GM19193 (cell line): ENCODE measurements around the gene DLAT.

Source experiments
- POLR2A ChIP-seq: IDR thresholded peaks from 4 replicates; pipeline ENCODE4 v1.6.1; 2011; ENCODE audit not compliant: insufficient read depth, insufficient read length; ENCODE audit errors: extremely low read depth

DLAT gene

DNA sequence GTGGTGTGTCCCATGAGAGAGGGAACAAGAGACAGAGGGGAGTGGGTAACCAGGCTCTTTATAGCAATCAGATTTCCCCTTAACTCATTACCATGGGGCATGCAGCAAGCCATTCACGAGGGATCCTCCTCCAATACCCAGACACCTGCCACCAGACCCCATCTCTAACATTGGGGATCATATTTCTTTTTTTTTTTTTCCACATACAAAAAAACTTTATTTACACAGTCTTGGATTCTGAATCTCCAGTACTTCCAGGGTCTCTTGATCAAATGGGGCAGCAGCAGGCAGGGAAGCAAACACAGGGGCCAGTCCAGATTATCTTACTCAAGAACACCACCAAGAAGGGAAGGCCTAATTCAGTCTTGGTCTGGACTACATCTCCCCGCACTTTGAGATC lies 4.3 kb downstream of the DLAT start:
- no peak for TF ChIP-seq POLR2A

- TF ChIP-seq POLR2A, result no peak
Observed at GRCh38 chr11:112033902-112034301, 8.7 kb downstream of the DLAT start.

DNA sequence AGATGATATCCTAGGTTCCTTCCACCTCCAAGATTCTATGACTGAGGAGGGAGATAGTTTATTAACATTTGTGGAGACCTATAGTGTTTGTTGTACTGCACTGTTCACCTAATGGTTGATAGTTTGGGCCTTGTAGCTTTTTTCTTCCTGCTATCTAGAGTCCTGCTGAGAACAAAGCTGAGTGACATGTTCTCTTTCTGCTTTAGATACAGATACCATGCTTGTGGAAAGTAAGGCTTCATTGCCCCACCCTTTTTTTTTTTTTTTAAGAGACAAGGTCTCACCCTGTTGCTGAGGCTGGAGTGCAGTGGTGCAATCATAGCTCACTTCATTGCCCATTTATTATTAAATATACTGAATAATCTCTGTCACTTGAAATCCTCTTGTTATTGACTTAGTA lies 12.3 kb downstream of the DLAT start:
- no peak for TF ChIP-seq POLR2A

DNA sequence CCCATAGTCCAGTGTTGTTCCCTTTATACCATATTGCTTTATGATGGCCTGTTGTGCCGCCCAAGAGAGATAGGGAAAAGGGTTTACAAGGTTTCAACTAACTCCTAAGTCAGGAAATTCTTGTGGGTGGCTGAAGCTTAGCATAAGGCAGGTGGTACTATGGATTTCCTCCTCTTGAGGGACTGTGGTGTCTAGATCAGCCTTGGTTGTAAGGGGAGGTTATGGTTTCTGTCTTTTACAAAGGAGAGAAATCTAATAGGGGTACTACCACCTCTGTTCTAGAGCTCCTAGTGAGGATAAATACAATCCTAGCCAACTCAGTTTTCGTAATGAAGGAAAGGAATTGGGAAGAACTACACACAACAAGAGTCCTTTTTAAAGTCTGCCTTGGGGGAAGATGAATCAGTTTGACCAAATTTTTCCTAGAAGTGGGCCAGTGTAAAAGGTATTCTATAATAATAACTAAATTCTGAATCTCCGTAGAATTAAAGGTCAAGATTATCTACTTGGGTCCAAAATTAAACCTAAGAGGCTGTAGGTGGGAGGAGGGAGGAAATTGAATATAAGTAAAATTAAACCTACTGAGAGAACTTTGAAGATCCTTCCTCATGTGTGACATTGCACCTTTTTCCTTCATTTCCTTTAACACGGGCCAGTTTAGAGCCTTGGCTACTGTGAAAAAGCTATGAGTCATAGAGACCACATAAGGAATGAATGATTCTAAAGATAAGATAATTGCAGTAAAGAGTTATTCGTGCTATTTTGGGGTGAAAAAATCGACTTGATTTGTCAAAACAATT lies 17.2 kb downstream of the DLAT start:
- TF ChIP-seq POLR2A, result no peak

- no peak for TF ChIP-seq POLR2A
Observed at GRCh38 chr11:112042961-112043304, 17.7 kb downstream of the DLAT start.

- no peak for TF ChIP-seq POLR2A
Observed at GRCh38 chr11:112044961-112045360, 19.8 kb downstream of the DLAT start.

DNA sequence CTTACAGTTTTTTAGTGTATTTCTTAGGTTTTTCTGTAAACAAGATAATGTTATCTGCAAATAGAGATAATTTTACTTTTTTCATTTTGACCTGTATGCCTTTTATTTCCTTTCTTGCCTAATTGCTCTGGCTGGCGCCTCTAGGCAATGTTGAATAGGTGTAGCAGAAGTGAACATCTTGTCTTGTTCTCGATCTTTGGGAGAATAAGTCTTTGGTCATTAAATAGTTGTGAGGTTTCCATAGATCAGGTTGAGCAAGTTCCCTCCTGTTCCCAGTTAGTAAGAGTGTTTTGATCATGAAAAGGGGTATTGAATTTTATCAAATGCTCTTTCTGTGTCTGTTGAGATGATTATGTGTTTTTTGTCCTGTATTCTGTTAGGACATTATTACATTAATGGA lies 24.6 kb downstream of the DLAT start:
- no peak for TF ChIP-seq POLR2A

DNA sequence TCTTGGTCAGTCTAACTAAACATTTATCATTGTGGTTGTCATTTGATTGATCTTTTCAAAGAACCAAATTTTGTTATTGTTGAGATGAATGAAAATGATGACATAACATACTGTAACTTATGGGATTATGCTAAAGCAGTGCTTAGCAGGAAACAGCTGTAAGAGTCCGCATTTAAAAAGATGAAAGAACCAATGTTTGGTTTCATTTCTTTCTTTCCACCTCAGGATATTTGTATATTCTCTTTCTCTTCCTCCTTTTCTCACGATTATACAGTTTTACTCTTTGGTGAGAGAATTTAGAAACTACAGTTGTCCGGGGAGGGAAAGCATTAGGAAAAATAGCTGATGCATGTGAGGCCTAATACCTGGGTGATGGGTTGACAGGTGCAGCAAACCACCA lies 25.5 kb downstream of the DLAT start:
- no peak for TF ChIP-seq POLR2A

DNA sequence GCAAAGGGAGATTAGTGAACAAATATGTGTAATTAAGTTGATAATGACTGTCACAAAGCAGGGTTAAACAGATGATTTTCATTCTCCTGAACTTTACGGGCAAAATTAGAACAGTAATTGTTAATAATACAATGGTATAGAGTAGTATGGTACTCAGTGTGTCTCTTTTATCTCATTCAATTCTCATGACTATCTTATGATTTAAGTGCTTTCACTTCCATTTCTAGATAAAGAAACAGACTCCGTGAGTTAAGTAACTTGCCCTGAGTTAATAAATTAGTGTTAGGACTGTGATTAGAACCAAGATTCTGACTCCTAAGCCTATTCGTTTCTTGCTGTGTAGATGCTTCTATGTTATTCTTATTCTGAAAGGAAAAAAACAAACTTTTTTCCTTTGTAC lies 26.6 kb downstream of the DLAT start:
- no peak for TF ChIP-seq POLR2A

GRCh38 chr11:112057170-112057569 lies 32.0 kb downstream of the DLAT start:
- no peak for TF ChIP-seq POLR2A

- TF ChIP-seq POLR2A, result no peak
Observed at GRCh38 chr11:112058103-112058502, 32.9 kb downstream of the DLAT start.

- no peak for TF ChIP-seq POLR2A
Observed at GRCh38 chr11:112062923-112063322, 37.7 kb downstream of the DLAT start.

- TF ChIP-seq POLR2A, result peak; percentile 57
Observed at GRCh38 chr11:112073941-112074811, 49.0 kb downstream of the DLAT start, which contains the start of the genes NKAPD1 and PIH1D2. Gene NKAPD1, plus strand, starts transcription at chr11:112074299. Its CDS starts 1,276 bp downstream, at chr11:112075575. Gene PIH1D2, minus strand, starts transcription at chr11:112074017. Its CDS starts 843 bp downstream, at chr11:112073174.

- TF ChIP-seq POLR2A, result no peak
Observed at GRCh38 chr11:112082729-112083128, 57.5 kb downstream of the DLAT start.

DNA sequence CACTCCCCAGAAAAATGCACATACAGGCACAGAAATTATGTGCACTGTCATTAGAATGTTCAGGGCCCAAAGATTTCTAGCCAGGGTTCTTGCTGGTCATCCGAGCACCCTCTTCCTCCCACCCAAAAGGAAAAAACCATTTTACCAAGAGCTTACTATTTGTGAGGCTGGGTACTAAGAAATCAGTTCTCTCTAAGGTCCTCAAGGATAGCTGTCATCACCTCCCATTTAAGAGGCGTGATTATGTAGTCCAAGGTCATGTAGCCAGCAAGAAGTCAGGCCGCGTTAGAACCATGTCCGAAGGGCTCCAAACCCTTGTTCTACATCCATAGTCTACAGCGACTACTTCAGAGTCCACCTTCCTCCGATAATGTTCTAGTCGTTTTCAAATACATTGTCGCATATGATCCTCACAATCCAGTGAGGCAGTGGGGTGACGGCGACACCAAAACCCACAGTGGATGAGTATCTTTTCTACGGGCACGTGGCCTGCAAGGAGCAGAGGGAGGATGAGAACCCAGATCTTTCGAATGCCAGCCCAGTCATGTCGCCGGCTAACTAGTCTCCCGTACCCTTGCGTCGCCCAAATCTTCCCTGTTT lies 60.7 kb downstream of the DLAT start:
- TF ChIP-seq POLR2A, result no peak

- TF ChIP-seq POLR2A, result peak; percentile 82
Observed at GRCh38 chr11:112086422-112087191, 61.4 kb downstream of the DLAT start, which contains the start of the genes SDHD and TIMM8B. Gene SDHD, plus strand, starts transcription at chr11:112086873. Its CDS starts 35 bp downstream, at chr11:112086908. Gene TIMM8B, minus strand, starts transcription at chr11:112086756. Its CDS starts 33 bp downstream, at chr11:112086723.
